Endothelial cell of umbilical vein (primary cell): ENCODE data around the gene TNFRSF8.

ENCODE experiments used
- EZH2 ChIP-seq: IDR thresholded peaks from 2 replicates; pipeline ENCODE4 v1.6.1; 2012; ENCODE audit warnings: borderline replicate concordance, low read depth, mild to moderate bottlenecking, moderate library complexity, low read length, inconsistent platforms; ENCODE audit not compliant: severe bottlenecking
- FOS ChIP-seq: IDR thresholded peaks from 2 replicates; pipeline ENCODE4 v1.6.1; 2011; ENCODE audit warnings: mild to moderate bottlenecking, low read length, moderate library complexity, borderline replicate concordance; ENCODE audit not compliant: insufficient read depth
- GATA2 ChIP-seq: IDR thresholded peaks from 2 replicates; pipeline ENCODE4 v1.7.0; 2011; ENCODE audit warnings: low read depth, mild to moderate bottlenecking, moderate library complexity, mixed read lengths, low read length; ENCODE audit not compliant: insufficient read length, insufficient read depth
- JUN ChIP-seq: IDR thresholded peaks from 2 replicates; pipeline ENCODE4 v1.6.1; 2011; ENCODE audit warnings: borderline replicate concordance, low read depth; ENCODE audit not compliant: insufficient read length, insufficient read depth
- MYC ChIP-seq: IDR thresholded peaks from one replicate; pipeline ENCODE4 v1.6.1; 2011; ENCODE audit warnings: mild to moderate bottlenecking, low read depth, low read length
- POLR2A ChIP-seq: IDR thresholded peaks from 2 replicates; pipeline ENCODE4 v1.6.1; 2012; ENCODE audit warnings: low read depth, mild to moderate bottlenecking, control low read depth, low read length
- POLR2AphosphoS5 ChIP-seq: IDR thresholded peaks from 2 replicates; pipeline ENCODE4 v1.6.1; 2012; ENCODE audit warnings: low read depth, mild to moderate bottlenecking, control low read depth, low read length, moderate library complexity; ENCODE audit not compliant: insufficient read depth
- TF ChIP-seq, protein P1 (sequence below), 2 donors: IDR thresholded peaks; 1 replicate in 1 of 2; 2 replicates in 1 of 2; pipeline ENCODE4 v1.5.1; 2011; ENCODE audit warnings: low read length in 2 of 2, mild to moderate bottlenecking in 2 of 2, moderate library complexity in 2 of 2, control low read depth in 1 of 2, inconsistent platforms in 1 of 2, low read depth in 1 of 2; ENCODE audit not compliant: insufficient read depth in 1 of 2; ENCODE audit errors: extremely low read depth in 1 of 2
- TF ChIP-seq, protein P2 (sequence below): IDR thresholded peaks from 2 replicates; pipeline ENCODE4 v1.6.1; 2011; ENCODE audit not compliant: insufficient read depth, insufficient read length

DNA sequence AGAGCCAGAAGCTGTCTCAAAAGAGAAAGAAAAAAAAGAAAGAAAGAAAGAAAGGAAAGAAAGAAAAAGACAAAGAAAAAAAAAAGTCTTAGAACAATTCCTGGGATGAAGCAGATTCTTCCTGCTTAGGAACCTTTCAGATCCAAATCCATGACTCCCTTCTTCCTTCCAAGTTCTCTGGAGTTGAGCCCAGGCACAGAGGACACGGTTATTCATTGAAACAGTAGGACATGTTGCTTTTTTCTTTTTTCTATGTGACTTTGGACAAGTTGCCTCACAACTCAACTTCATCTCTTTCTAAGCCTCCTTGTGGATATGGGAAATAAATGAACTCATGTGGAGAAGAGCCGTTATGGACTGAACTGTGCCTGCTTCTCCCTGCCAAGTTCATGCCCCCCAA lies 14.7 kb upstream of the TNFRSF8 start:
- no peak for TF ChIP-seq JUN
- TF ChIP-seq, protein P1, sequence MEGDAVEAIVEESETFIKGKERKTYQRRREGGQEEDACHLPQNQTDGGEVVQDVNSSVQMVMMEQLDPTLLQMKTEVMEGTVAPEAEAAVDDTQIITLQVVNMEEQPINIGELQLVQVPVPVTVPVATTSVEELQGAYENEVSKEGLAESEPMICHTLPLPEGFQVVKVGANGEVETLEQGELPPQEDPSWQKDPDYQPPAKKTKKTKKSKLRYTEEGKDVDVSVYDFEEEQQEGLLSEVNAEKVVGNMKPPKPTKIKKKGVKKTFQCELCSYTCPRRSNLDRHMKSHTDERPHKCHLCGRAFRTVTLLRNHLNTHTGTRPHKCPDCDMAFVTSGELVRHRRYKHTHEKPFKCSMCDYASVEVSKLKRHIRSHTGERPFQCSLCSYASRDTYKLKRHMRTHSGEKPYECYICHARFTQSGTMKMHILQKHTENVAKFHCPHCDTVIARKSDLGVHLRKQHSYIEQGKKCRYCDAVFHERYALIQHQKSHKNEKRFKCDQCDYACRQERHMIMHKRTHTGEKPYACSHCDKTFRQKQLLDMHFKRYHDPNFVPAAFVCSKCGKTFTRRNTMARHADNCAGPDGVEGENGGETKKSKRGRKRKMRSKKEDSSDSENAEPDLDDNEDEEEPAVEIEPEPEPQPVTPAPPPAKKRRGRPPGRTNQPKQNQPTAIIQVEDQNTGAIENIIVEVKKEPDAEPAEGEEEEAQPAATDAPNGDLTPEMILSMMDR (IDR thresholded peaks at IDR 0.05; ENCODE audit: extremely low read depth in 1 of 2, insufficient read depth in 1 of 2, low read depth in 1 of 2, low read length in 2 of 2), result no peak
- TF ChIP-seq EZH2, result no peak
- TF ChIP-seq POLR2AphosphoS5, result no peak
- no peak for TF ChIP-seq POLR2A
- no peak for TF ChIP-seq MYC
- TF ChIP-seq, protein P2, sequence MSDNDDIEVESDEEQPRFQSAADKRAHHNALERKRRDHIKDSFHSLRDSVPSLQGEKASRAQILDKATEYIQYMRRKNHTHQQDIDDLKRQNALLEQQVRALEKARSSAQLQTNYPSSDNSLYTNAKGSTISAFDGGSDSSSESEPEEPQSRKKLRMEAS, result no peak
- TF ChIP-seq FOS, result no peak
- no peak for TF ChIP-seq GATA2
